Measurements from ENCODE around the gene PHLPP1. TPM values are rescaled to one million over a fixed set of nuclear protein-coding genes. Genes with fewer than 3 reads are reported as not detected.

PHLPP1 gene
- total and polyA plus RNA-seq, 8 donors: 2.9 to 14.7 (median 8.3) TPM

- 90 to 95% methylated on average over 4 of the region's 4 CpGs for WGBS, 2 donors
- H3K9me3 ChIP-seq: no peaks in the 10 kb centered on the region
- intact Hi-C loops (cut with DNase I): no loop called here
- DNase-seq: no peak
- H3K4me3 ChIP-seq: no peak overlapping the region
- no peak for FAIRE-seq
- no peak for ATAC-seq
- H3K36me3 ChIP-seq: no peaks in the 10 kb centered on the region
- H3K27ac ChIP-seq: no peak overlapping the region
- H3K27me3 ChIP-seq: no peaks in the 10 kb centered on the region
- H3K4me1 ChIP-seq: peaks cover 0 to 7% (median 5%) of the 10 kb centered on the region in 3 donors
- TF ChIP-seq CTCF (IDR thresholded peaks at IDR 0.05): no peak
Observed at GRCh38 chr18:62880673-62881364, 165.5 kb downstream of the PHLPP1 start.

GRCh38 chr18:62881509-62882016, 166.2 kb downstream of the PHLPP1 start:
- Histone ChIP-seq H3K9me3 (no peaks in the 10 kb centered on the region), H3K4me1 (peaks cover 0 to 7% (median 5%) of the 10 kb centered on the region in 3 donors), H3K4me3 (no peak overlapping the region), H3K27me3 (no peaks in the 10 kb centered on the region), H3K36me3 (no peaks in the 10 kb centered on the region), H3K27ac (no peak overlapping the region)
- ATAC-seq (peak in 3 of 4 donors; percentile 39 to 71 (median 56)), DNase-seq (no peak), FAIRE-seq (no peak)
- TF ChIP-seq CTCF (IDR thresholded peaks at IDR 0.05): no peak
- intact Hi-C loops (cut with DNase I): no loop called here
- WGBS, 2 donors: 61 to 66% methylated on average over 4 of the region's 4 CpGs

GRCh38 chr18:62883937-62884735, 168.8 kb downstream of the PHLPP1 start:
- Histone ChIP-seq H3K9me3 (no peaks in the 10 kb centered on the region), H3K27me3 (no peaks in the 10 kb centered on the region), H3K27ac (no peak overlapping the region), H3K4me1 (peaks cover 0 to 7% (median 0%) of the 10 kb centered on the region in 3 donors), H3K4me3 (no peak overlapping the region), H3K36me3 (no peaks in the 10 kb centered on the region)
- TF ChIP-seq CTCF (IDR thresholded peaks at IDR 0.05): no peak
- FAIRE-seq: no peak
- DNase-seq: no peak
- no peak for ATAC-seq
- intact Hi-C loops (cut with DNase I): no loop called here
- WGBS, 2 donors: 82 to 84% methylated on average over 6 of the region's 6 CpGs

GRCh38 chr18:62885804-62886203, 170.5 kb downstream of the PHLPP1 start:
- FAIRE-seq: no peak
- Histone ChIP-seq H3K36me3 (no peaks in the 10 kb centered on the region), H3K4me1 (peaks cover 0 to 7% (median 0%) of the 10 kb centered on the region in 3 donors), H3K27ac (no peak overlapping the region), H3K27me3 (no peaks in the 10 kb centered on the region), H3K9me3 (no peaks in the 10 kb centered on the region), H3K4me3 (no peak overlapping the region)
- TF ChIP-seq CTCF (IDR thresholded peaks at IDR 0.05): no peak
- intact Hi-C loops (cut with DNase I): no loop called here
- WGBS, 2 donors: 84 to 91% methylated on average over 3 of the region's 3 CpGs
- DNase-seq: no peak
- ATAC-seq: no peak
